HUDEP-2 (cell line): ENCODE results near the gene PBRM1.
A peak's percentile ranks its signal among the peaks of the same experiment; 100 is the strongest.
"Not testable (repeated sequence)": the region's sequence is repeated elsewhere in the genome, so short reads cannot be mapped to it uniquely, and the experiment has no call there.

Experiments
- DNase-seq, 76 experiments: peaks; one replicate each; lab custom pipeline; 2025; ENCODE audit not compliant: unreplicated experiment in 76 of 76; lab: John Stamatoyannopoulos, UW

Gene PBRM1

DNA sequence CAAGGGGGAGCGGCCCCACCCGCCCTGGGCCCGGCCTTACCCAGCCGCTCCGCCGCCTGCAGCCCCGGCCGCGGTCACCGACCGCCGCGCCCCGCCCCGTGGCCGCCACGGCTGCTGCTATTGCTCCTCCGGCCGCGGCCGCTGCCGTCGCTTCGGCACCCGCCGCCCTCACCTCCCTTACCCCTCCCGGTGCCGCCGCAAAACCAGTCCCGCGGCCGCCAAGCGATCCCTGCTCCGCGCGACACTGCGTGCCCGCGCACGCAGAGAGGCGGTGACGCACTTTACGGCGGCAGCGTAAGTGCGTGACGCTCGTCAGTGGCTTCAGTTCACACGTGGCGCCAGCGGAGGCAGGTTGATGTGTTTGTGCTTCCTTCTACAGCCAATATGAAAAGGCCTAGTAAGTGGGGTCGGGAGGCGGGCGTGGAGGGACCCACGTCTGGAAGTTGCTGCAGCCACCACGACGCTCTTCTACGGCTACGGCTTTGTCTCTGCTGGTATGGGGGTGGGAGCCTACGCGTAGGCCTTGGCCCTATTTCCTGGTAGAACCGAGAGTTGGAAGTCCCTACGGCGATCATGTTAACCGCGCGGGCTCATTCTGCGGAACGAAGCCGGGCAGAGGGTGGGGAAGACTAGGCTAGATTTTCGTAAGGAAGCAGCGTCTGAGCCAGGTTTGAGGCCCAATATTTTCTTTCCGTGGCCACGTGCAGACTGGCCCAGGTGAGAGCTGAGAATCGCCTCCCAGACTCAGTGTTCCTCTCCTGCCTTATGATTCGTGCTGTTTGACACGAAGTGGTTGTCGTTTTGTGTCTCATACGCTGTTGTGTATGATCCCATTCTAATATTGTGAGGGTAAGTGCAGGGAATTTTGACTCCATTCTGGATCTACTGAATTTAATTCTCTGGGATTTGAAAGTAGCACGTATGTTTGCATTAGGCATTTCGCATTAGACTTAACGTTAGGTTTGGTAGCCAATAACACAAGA, at the start of gene PBRM1, which contains the start of gene GNL3:
PBRM1 (minus strand) TSS at position 205 of the 983 bp plus-strand sequence.
GNL3 (plus strand) TSS at position 324 of the 983 bp plus-strand sequence; CDS start at position 385, 61 bp downstream.
- peak in 74 of 76 experiments; percentile 34 to 92 (median 83) for DNase-seq

- DNase-seq: no peak
These were observed 47.7 kb upstream of the PBRM1 start for GRCh38 chr3:52733256-52733891.

DNA sequence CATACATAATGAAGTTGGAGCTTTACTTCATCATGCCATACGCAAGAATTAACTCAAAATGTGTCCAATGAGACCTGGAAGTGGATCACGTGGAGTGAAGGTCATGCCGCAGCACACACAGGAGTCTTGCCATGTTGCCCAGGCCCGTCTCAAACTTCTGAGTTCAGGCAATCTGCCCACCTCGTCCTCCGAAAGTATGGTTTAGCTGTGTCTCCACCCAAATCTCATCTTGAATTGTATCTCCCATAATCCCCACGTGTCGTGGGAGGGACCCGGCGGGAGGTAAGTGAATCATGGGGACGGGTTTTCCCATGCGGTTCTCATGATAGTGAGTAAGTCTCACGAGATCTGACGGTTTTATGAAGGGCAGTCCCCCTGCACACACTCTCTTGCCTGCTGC, 45.9 kb upstream of the PBRM1 start:
- no peak for DNase-seq

DNA sequence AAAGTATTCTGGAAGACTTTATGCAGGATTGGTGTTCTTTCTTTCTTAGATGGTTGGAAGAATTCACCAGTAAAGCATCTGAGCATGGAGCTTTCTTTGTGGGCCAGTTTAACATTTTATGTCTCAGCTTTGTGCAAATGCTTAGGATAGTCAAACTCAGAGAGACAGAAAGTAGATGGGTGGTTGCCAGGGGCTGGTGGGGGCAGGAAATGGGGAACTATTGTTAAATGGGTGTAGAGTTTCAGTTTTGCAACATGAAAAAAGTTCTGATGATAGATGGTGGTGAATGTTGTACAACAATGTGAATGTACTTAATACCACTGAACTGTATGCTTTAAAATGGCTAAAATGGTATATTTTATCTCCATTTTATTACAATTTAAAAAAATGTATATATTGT, 45.0 kb upstream of the PBRM1 start:
- no peak for DNase-seq

GRCh38 chr3:52728753-52729152, 43.0 kb upstream of the PBRM1 start:
- DNase-seq: not testable (repeated sequence)

DNA sequence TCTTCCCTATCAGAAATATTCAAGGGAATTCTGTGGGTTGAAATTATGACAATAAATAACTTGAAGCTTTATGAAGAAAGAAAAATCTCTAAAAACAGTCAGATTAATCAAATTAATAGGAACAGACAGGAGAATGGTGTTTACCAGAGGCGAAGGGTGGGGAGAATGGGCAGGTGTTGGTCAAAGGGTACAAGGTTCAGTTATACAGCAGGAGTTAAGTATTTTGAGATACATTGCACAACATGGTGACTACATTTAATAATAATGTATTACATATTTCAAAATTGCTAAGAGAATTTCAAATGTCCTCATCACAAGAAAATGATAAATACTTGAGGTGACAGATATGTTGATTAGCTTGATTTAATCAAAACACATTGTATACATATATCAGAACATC, 38.8 kb upstream of the PBRM1 start:
- DNase-seq: no peak

GRCh38 chr3:52723935-52724334, 38.2 kb upstream of the PBRM1 start:
- no peak for DNase-seq

DNA sequence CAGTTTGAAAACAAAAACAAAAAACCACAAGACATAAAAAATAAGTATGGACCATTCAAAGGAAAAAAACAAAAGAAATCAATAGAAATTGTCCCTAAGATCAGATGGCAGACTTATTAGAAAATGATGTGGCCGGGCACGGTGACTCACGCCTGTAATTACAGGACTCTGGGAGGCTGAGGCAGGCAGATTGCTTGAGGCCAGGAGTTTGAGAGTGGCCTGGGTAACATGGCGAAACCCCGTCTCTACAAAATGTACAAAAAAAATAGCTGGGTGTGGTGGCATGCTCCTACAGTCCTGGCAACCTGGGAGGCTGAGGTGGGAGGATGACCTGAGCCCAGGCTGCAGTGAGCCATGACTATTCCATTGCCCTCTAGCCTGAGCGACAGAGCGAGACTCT, 36.8 kb upstream of the PBRM1 start:
- no peak for DNase-seq

DNA sequence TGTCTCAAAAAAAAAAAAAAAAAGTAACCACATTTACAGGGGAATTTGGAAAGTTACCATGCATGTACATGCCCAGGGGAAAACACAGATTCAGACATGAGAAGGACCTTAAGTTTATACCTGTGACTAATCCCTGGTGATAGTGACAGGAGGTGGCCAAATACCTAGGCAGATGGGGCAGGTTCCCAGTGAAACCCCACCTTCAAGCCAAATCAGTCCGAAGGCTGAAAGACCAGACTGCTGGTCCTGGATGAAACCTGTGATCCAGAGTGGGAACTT, 36.0 kb upstream of the PBRM1 start:
- DNase-seq: no peak

- DNase-seq: no peak
These were observed 35.5 kb upstream of the PBRM1 start for GRCh38 chr3:52721002-52721729.

DNA sequence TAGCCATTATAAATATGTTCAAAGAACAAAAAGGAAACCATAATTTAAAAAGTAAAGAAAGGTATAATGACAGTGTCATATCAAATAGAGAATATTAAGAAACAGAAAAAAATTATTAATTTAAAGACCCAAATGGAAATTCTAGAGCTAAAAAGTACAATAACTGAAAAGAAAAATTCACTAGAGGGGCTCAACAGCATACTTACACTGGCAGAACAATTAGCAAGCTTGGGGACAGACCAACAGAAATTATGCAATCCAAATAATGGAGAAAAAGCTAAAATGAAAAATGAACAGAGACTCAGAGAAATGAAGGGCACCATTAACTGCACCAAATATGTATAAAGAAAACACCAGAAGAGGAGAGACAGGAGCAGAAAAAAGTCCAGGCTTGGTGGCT, 33.9 kb upstream of the PBRM1 start:
- no peak for DNase-seq

DNA sequence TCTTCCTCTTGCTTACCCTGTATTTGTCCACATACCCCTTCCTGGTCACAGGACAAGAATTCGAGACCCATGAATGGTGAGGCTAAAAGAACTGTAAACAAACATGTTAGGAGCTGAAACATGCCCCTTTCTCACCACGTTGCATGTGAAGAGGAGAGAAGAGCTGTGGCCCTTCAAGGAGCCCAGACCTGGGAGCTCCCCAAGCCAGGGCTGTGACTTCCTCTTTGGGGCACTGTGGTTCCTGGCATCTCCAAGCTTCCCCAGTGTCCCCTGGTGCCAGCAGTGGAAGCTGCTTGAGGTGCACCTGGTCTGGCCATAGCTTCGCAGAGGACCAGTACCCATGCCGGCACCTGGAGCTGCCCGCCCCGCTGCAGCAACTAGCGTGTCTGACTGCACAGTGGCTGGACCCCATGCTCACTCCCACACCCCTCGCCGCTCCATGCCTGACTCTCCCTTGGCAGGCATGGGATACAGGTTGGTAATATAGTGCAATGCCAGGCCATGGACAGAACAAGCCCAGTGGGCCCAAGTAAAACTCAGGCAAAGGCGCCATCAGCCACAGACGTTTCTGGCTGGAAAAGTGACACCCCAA, 30.1 kb upstream of the PBRM1 start:
- DNase-seq: no peak

DNA sequence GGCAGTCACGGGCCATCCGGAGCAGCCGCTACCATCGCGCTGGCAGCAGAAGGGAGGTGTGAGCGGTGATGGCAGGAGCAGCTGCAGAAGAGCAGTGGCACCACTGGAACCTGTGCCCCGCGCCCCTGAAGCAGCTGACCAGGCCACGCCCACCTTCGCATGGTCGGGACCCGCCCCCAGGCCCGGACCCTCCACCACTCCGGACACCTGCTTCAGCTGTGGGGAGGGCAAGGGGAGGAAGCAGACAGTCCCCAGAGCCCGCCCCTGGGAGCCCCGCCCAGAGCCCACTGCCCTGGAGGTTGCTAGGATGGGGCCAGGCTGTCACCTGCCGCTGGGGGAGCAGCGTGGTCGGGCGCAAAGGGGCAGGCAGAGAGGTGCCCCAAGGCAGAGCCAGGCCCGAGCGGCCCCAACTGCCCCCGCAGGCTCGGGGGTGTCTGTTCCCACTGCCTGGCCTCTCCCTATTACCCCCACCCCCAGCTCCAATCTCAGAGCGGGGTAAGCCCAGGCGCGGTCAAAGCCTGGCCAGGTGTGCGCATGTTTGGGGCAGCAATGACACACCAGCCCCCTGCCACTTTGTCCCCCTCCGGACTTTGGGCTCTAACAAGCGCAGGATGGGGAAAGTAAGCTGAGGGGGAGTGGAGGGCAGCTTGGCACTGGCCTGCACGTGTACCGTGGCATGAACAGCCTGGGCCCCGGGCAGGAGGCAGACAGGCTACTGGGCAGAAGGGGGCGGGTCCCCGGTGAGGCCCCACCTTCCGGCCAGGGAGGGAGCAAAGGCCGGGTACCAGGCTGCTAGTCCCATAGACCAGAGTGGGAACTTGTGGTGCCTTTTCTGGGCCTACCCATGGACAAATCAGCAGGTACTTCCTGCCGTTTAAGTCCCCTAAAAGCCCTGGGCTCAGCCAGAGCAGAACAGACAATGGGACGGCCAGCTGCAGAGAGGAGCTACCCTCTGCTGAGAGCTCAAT, 28.9 kb upstream of the PBRM1 start:
- no peak for DNase-seq

DNA sequence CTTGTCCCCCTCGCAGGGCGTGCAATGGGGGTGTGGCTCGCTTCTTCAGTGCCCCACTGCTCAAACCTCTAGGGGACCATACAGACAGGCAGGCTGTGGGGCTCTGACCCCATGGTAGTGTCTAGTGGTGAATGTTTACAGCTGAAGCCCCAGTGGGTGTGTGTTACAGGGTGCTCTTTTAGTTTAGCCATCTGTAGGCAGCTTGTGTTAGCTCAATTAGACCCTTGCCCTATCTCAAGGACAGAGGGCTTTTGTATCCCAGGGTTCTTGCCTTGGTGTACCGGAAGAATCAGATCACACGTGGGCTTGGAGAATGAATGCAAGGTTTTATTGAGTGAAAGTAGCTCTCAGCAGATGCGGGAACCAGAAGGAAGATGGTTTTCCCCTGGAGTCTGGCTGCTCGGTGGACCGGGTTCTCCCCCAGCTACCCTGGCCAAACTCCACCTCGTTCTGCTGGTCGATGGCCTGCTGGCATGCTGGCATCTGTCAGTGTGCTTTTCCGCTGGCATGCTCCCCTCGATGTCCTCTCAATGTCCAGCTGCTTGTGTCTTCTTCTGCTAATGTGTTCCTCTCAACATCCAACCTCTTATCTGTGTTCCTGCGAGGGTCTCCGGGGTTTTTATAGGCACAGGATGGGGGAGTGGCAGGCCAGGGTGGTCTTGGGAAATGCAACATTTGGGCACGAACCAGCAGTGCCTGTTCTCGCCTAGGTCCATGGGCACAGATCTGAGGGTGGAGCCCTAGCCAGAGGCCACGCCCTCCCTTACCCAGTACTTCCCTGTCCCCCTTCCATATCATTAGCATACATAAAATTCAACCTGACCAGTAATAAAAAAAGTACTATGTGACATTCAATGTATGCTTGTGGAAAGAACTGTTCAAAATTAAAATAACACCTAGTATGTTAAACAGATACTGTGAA, 26.8 kb upstream of the PBRM1 start:
- DNase-seq: no peak

- no peak for DNase-seq
These were observed 24.8 kb upstream of the PBRM1 start for GRCh38 chr3:52710512-52710911.

- DNase-seq: no peak
These were observed 21.9 kb upstream of the PBRM1 start for GRCh38 chr3:52707585-52707984.

GRCh38 chr3:52705688-52706686, 20.3 kb upstream of the PBRM1 start, which contains the start of the genes GLT8D1 and SPCS1:
TSS of gene GLT8D1 (minus strand) at chr3:52705791. CDS start at chr3:52700460, 5,331 bp downstream.
TSS of gene SPCS1 (plus strand) at chr3:52706106. CDS start at chr3:52706247, 141 bp downstream.
- peak in 74 of 76 experiments; percentile 4 to 93 (median 76) for DNase-seq

DNA sequence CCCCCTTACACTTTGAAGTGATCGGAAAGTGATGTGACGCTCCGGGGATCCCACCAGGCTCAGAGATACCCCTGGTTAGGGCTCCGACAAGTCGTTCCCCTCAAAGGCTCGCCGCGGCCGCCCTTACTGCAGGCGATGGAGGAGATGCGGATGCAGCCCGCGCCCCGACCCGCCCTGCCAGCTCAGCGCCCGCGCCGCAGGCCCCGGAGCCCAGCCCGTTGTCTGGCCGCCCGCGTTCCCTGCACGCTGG, 19.6 kb upstream of the PBRM1 start:
- no peak for DNase-seq
